ENCODE data around the gene TP73. TPM values are rescaled to one million over a fixed set of nuclear protein-coding genes. Genes with fewer than 3 reads are reported as not detected.

The TP73 gene
- total RNA-seq, 1 donor, result not detected

DNA sequence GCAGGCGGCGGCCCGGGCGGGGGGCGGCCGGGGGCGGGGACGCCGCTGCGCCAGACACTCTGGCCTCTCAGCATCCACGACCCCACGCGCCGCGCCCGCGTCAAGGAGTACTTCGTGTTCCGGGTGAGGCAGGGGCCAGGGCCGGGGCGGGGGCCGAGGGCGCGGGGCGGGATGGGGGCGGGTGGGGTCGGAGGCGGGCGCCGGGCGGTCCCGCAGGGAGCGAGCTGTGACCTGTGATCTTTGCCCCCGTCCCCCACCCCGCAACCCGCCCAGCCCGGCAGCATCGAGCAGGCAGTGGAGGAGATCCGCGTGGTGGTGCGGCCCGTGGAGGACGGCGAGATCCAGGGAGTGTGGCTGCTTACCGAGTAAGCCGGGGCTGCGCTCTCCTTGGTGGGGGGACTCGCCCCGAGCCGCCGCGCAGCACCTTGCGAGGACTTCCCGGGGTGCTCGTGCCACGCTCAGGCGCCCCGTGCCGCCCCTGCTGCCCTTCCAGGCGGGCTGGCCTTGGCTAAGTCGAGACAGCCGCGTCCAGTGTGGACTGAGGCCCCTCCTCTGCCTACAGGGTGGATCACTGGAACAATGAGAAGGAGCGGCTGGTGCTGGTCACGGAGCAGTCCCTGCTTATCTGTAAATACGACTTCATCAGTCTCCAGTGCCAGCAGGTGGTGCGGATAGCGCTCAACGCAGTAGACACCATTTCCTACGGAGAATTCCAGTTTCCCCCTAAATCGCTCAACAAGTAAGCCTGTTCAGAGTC is 27.0 kb upstream of the TP73 start:
- H3K4me3 ChIP-seq (ENCODE audit: low read depth, low read length), result peak overlapping the region; percentile 70
- peak; percentile 41 for DNase-seq (ENCODE audit: low read depth)
- TF ChIP-seq, protein P1, sequence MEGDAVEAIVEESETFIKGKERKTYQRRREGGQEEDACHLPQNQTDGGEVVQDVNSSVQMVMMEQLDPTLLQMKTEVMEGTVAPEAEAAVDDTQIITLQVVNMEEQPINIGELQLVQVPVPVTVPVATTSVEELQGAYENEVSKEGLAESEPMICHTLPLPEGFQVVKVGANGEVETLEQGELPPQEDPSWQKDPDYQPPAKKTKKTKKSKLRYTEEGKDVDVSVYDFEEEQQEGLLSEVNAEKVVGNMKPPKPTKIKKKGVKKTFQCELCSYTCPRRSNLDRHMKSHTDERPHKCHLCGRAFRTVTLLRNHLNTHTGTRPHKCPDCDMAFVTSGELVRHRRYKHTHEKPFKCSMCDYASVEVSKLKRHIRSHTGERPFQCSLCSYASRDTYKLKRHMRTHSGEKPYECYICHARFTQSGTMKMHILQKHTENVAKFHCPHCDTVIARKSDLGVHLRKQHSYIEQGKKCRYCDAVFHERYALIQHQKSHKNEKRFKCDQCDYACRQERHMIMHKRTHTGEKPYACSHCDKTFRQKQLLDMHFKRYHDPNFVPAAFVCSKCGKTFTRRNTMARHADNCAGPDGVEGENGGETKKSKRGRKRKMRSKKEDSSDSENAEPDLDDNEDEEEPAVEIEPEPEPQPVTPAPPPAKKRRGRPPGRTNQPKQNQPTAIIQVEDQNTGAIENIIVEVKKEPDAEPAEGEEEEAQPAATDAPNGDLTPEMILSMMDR (IDR thresholded peaks at IDR 0.05; ENCODE audit: insufficient read depth, low read depth, low read length), result no peak

DNA sequence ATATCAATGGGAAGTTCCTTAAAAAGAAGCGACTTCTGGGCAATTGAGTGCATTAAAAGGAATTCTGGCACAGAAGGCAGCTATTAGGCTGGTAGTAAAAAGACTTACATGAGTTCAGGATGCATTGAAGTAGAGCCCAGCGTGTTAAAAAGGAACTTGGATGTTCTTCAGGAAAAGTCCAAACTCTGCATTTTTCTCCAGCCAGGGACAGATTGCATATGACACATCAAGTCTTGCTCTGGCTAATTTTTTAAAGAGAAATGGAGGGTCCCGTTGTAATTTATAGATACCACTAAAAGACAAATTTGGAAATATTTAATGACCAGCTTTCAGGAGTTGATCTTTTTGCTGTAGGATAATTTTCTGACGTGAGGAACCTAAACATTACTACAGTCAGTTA is 26.3 kb upstream of the TP73 start:
- peak overlapping the region; percentile 70 for H3K4me3 ChIP-seq (ENCODE audit: low read depth, low read length)
- TF ChIP-seq, protein P1 (IDR thresholded peaks at IDR 0.05; ENCODE audit: insufficient read depth, low read depth, low read length), result no peak
- DNase-seq (ENCODE audit: low read depth), result no peak

DNA sequence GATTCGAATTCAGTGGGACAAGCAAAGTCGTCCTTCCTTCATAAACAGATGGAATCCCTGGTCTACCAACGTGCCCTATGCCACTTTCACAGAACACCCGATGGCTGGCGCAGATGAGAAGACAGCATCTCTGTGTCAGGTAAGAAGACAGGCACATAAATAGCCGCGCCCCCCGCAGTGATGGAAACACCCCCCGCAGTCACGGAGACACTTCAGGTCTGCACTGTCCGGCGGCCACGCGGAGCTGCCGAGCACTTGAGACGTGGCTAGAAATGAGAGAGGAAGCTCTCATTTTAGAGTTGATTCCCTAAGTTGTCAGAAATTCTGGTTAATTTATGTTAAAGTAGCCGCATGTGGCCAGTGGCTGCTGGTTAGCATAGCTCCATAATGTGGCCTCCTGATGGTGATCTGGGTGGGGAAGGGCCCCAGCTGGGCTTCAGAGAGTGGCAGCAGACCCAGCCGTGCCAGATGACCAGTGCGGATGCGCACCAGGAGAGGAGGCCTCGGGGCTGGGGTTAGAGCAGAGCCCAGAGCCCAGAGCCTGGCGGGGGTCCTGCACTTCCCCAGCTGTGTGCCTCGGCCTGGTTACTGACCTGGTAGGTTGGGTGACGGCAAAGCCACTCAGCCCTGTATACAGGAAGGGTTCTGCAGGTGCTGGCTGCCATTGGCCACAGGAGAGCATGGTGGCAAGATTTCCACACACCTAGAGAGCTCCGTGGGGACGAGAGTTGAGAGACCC is 24.6 kb upstream of the TP73 start:
- no peak overlapping the region for H3K4me3 ChIP-seq (ENCODE audit: low read depth, low read length)
- TF ChIP-seq, protein P1 (IDR thresholded peaks at IDR 0.05; ENCODE audit: insufficient read depth, low read depth, low read length), result no peak
- DNase-seq (ENCODE audit: low read depth), result no peak

DNA sequence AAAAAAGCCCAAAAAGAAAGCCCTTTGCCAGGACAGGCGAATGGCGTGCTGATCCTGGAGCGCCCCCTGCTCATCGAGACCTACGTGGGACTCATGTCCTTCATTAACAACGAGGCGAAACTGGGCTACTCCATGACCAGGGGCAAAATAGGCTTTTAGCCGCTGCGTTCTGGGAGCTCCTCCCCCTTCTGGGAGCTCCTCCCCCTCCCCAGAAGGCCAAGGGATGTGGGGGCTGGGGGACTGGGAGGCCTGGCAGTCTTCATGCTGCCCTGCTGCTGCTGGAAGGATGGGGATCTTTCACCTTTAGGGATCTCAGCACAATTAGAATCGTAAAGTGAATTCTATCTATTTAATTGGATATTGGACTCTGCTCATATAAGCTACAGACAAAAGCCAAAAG is 23.9 kb upstream of the TP73 start:
- DNase-seq (ENCODE audit: low read depth), result no peak

DNA sequence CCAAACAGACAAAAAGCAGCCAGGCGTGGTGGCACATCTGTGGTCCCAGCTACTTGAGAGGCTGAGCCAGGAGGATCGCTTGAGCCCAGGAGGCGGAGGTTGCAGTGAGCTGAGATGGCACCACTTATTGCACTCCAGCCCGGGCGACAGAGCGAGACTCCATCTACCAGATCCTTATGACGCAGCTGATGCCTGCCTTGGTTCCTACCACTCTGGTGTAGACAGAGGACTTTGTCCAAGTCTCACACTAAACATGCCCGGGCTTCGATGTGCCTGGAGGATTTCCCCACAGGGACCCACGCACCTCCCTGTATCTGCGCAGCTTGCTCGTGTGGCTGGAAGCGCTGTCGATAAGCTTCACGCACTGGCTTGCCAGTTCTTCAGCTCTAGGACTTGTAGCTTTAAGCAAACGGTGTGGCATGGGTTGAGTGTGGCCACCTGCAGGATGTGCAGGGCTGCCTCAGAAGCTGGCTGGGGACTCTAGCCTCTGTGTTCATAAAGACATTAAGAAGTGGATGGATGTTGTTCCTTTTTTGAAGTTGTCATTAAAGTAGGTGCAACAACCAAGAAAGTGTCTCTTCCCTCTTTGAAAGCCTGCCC is 22.7 kb upstream of the TP73 start:
- TF ChIP-seq, protein P1 (IDR thresholded peaks at IDR 0.05; ENCODE audit: insufficient read depth, low read depth, low read length), result no peak
- no peak for DNase-seq (ENCODE audit: low read depth)

More for the DNA sequence above, 23.9 kb upstream of the TP73 start:
- H3K4me3 ChIP-seq (ENCODE audit: low read depth, low read length), result no peak overlapping the region
- TF ChIP-seq, protein P1 (IDR thresholded peaks at IDR 0.05; ENCODE audit: insufficient read depth, low read depth, low read length), result no peak

DNA sequence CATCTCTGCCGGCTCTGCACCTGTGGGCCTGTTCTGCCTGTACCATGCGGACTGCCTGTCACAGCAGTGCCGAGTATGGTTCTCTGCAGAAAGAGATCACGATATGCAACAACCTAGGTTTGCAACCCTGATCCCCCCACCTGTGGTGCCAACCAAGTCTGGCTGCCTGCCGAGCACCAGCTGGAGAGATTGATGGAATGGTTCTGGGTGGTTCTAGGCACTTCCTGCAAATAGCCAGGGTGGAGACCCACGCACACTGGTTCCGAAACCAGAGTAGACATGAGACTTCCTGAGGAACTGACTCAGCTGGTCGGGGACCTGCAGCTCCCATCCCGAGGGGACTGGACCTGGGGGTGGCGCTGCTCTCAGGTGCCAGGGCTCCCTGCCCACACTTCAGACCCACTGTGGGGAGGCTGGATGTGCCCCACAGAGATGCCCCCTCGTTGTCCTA is 22.1 kb upstream of the TP73 start:
- TF ChIP-seq, protein P1 (IDR thresholded peaks at IDR 0.05; ENCODE audit: insufficient read depth, low read depth, low read length), result no peak

More for the DNA sequence above, 22.7 kb upstream of the TP73 start:
- no peak overlapping the region for H3K4me3 ChIP-seq (ENCODE audit: low read depth, low read length)

More for the DNA sequence above, 22.1 kb upstream of the TP73 start:
- DNase-seq (ENCODE audit: low read depth), result no peak
- no peak overlapping the region for H3K4me3 ChIP-seq (ENCODE audit: low read depth, low read length)
